GM19467 (cell line): ENCODE data around the gene SLC66A2.
"Not testable (repeated sequence)": the region's sequence is repeated elsewhere in the genome, so short reads cannot be mapped to it uniquely, and the experiment has no call there.

Experiments used
- ATAC-seq: cut with Tn5 transposase; IDR thresholded peaks from one replicate; pipeline ENCODE4 v1.9.1; 2021; ENCODE audit warnings: mild to moderate bottlenecking, moderate library complexity; ENCODE audit not compliant: unreplicated experiment

SLC66A2 gene

GRCh38 chr18:79883461-79884293 is 67.8 kb downstream of the SLC66A2 start:
- no peak for ATAC-seq

- ATAC-seq = no peak
These were observed 68.8 kb downstream of the SLC66A2 start for GRCh38 chr18:79882522-79883241.

- ATAC-seq = no peak
These were observed 69.8 kb downstream of the SLC66A2 start for GRCh38 chr18:79881695-79882094.

GRCh38 chr18:79879566-79879965 is 71.9 kb downstream of the SLC66A2 start:
- ATAC-seq = no peak

GRCh38 chr18:79878741-79879378 is 72.6 kb downstream of the SLC66A2 start:
- no peak for ATAC-seq

GRCh38 chr18:79878246-79878645 is 73.2 kb downstream of the SLC66A2 start:
- not testable (repeated sequence) for ATAC-seq

GRCh38 chr18:79877163-79878091 is 74.0 kb downstream of the SLC66A2 start:
- no peak for ATAC-seq

GRCh38 chr18:79876497-79876896 is 75.0 kb downstream of the SLC66A2 start:
- ATAC-seq = no peak

GRCh38 chr18:79875931-79876461 is 75.5 kb downstream of the SLC66A2 start:
- no peak for ATAC-seq

- ATAC-seq = no peak
These were observed 75.9 kb downstream of the SLC66A2 start for GRCh38 chr18:79875531-79875919.

- no peak for ATAC-seq
These were observed 76.6 kb downstream of the SLC66A2 start for GRCh38 chr18:79874553-79875530.

- ATAC-seq = no peak
These were observed 77.9 kb downstream of the SLC66A2 start for GRCh38 chr18:79873449-79874110.

GRCh38 chr18:79872527-79873444 is 78.7 kb downstream of the SLC66A2 start:
- ATAC-seq = no peak

GRCh38 chr18:79871481-79872091 is 79.9 kb downstream of the SLC66A2 start:
- no peak for ATAC-seq

GRCh38 chr18:79871026-79871390 is 80.4 kb downstream of the SLC66A2 start:
- ATAC-seq = no peak

GRCh38 chr18:79870301-79871025 is 81.0 kb downstream of the SLC66A2 start:
- ATAC-seq = no peak
